Fibroblast of villous mesenchyme (primary cell): ENCODE data around the gene DDX6. TPM values are rescaled to one million over a fixed set of nuclear protein-coding genes. Genes with fewer than 3 reads are reported as not detected.
A peak's percentile ranks its signal among the peaks of the same experiment; 100 is the strongest.
"Not testable (repeated sequence)": the region's sequence is repeated elsewhere in the genome, so short reads cannot be mapped to it uniquely, and the experiment has no call there.

Experiments used
- DNase-seq: peaks from one replicate; pipeline ENCODE4 v3.0.0-alpha.2; 2010; ENCODE audit warnings: low read depth
- H3K4me3 ChIP-seq: 2 replicates; pipeline ENCODE4 v1.5.1; 2011; ENCODE audit warnings: low read depth, mild to moderate bottlenecking, low read length
- total RNA-seq: library from RNA; depleted of rRNA; stranded (reverse); fragments of >200 nt; gene quantifications from 2 replicates; pipeline ENCODE4 v1.2.3, GENCODE V29; 2012
- TF ChIP-seq, protein P1 (sequence below): IDR thresholded peaks from 2 replicates; pipeline ENCODE4 v1.5.1; 2012; ENCODE audit warnings: low read depth, mild to moderate bottlenecking, low read length; ENCODE audit not compliant: insufficient read depth

DDX6 gene, protein sequence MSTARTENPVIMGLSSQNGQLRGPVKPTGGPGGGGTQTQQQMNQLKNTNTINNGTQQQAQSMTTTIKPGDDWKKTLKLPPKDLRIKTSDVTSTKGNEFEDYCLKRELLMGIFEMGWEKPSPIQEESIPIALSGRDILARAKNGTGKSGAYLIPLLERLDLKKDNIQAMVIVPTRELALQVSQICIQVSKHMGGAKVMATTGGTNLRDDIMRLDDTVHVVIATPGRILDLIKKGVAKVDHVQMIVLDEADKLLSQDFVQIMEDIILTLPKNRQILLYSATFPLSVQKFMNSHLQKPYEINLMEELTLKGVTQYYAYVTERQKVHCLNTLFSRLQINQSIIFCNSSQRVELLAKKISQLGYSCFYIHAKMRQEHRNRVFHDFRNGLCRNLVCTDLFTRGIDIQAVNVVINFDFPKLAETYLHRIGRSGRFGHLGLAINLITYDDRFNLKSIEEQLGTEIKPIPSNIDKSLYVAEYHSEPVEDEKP
- 91.8 and 132 TPM in 2 replicates for total RNA-seq

DNA sequence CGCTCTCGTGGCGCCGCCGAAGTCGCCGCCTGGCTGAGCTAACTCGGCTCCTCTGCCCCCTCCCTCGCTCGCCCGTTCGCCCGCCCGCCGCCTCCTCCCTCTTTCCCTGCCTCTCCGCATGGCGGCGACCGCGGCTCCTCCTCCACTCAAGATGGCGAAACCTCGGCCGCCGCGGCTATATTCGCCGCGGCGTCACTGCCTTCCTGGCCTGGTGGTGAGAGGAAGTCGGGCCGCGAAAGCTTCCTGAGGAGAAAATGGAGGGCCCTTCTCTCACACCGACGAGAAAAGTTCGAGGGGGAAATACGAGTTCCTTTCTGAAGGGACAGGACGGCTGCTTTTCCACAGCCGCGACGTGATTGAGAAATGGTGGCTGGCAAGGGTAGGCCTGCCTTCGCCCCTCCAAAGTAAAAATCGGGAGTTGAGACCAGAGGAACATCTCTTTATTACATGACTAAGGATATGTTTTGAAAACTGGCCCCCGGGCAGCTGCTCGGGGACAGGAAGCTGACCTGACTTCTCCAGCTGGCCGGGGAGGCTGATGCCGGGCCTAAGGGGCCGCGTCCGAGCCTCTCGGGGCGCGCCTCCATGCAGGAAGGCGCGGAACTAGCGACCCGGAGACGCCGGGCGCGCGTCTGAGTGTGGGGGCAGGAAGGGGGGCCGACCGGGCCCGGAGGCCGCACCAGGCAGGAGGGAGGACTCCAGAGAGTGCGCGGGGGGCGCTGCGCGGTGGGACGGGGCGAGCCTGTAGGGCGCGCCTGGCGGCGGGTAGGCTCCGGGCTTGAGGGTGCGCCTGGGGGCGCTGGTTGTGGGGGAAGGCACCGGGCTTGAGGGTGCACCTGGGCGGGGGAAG lies at the start of gene DDX6:
Gene DDX6 (minus strand): TSS at position 54 of the 850 bp plus-strand sequence. CDS start 4,913 bp downstream, outside the sequence.
- TF ChIP-seq, protein P1, sequence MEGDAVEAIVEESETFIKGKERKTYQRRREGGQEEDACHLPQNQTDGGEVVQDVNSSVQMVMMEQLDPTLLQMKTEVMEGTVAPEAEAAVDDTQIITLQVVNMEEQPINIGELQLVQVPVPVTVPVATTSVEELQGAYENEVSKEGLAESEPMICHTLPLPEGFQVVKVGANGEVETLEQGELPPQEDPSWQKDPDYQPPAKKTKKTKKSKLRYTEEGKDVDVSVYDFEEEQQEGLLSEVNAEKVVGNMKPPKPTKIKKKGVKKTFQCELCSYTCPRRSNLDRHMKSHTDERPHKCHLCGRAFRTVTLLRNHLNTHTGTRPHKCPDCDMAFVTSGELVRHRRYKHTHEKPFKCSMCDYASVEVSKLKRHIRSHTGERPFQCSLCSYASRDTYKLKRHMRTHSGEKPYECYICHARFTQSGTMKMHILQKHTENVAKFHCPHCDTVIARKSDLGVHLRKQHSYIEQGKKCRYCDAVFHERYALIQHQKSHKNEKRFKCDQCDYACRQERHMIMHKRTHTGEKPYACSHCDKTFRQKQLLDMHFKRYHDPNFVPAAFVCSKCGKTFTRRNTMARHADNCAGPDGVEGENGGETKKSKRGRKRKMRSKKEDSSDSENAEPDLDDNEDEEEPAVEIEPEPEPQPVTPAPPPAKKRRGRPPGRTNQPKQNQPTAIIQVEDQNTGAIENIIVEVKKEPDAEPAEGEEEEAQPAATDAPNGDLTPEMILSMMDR: peak; percentile 28
- H3K4me3 ChIP-seq: peak within 1 kb of the TSS; percentile 93

DNA sequence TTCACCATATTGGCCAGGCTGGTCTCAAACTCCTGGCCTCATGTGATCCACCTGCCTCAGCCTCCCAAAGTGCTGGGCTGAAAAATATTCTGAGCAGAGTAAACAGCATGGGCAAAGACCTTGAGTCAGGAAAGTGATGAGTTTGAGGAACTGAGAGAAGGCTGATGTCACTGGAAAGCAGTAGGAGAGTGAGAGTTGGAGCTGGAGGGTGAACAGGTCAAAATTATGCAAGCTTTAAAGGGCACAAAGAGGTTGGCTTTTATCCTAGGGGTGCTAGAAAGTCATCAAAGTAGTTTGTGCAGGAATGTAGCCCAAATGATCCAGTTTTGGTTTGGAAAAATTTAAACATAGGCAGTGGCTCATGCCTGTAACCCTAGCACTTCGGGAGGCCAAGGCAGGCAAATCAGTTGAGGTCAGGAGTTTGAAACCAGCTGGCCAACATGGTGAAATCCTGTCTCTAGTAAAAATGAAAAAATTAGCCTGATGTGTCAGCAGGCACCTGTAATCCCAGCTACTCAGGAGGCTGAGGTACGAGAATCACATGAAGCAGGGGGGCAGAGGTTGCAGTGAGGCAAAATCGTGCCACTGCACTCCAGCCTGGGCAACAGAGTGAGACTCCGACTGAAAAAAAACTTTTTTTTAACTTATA lies 48.1 kb upstream of the DDX6 start:
- no peak overlapping the region for H3K4me3 ChIP-seq
- TF ChIP-seq, protein P1: no peak
- peak; percentile 33 for DNase-seq

More for the DNA sequence above, at the start of gene DDX6:
- DNase-seq: peak; percentile 90

DNA sequence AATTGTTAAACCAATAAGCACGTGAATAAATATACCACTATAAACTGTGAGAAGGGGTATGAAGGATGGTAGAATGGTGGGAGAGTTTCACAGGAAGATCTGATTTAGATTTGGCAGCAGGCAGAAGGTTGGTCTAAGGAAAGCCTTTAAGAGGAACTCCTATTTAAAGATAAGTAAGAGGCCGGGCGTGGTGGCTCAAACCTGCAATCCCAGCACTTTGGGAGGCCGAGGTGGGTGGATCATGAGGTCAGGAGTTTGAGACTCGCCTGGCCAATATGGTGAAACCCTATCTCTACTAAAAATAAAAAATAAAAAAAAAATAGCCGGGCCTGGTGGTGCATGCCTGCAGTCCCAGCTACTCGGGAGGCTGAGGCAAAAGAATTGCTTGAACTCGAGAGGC lies 46.9 kb upstream of the DDX6 start:
- TF ChIP-seq, protein P1: no peak
- no peak overlapping the region for H3K4me3 ChIP-seq

DNA sequence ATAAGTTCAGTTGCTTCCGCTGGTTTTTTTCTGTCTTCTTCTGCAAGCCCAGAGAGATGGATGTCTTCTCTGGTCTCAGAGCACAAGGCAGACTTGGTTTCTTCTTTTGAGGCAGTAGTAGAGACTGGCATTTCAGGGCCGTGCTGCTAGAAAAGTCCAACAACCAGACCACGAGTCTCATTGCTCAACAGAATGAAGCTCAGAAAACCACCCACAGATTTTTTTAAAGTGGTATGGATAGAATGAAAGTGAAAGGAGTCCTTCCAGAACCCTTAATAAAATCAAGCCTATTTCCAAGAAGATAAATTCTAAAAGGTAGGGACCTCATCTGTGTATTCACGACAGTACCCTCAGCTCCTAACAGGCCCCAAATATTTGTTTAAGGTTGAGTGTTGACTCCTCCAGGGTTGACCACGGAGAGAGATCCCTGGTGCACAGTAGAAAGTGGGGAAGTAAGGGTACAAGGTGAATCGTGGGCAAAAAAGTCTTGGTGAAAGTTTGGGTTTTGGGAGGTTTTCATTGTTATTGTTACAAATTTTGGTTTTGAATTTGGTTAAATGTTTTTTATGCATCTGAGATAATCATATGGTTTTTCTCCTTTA lies 43.6 kb upstream of the DDX6 start:
- H3K4me3 ChIP-seq: peak overlapping the region; percentile 23
- DNase-seq: peak; percentile 69

More for the DNA sequence above, 46.9 kb upstream of the DDX6 start:
- DNase-seq: no peak

DNA sequence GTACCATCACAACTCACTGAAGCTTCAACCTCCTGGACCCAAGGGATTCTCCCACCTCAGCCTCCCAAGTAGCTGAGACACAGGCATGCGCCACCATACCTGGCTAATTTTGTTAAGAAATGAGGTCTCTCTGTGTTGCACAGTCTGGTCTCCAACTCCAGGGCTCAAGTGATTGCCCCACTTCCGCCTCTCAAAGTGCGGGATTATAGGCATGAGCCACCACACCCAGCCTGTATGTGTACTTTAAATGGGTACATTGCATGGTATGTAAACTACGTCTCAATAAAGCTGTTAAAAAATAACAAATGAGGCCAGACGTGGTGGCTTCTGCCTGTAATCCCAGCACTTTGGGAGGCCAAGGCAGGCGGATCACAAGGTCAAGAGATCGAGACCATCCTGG lies 36.2 kb upstream of the DDX6 start:
- TF ChIP-seq, protein P1: no peak
- no peak overlapping the region for H3K4me3 ChIP-seq
- peak; percentile 36 for DNase-seq

More for the DNA sequence above, 43.6 kb upstream of the DDX6 start:
- TF ChIP-seq, protein P1: no peak

DNA sequence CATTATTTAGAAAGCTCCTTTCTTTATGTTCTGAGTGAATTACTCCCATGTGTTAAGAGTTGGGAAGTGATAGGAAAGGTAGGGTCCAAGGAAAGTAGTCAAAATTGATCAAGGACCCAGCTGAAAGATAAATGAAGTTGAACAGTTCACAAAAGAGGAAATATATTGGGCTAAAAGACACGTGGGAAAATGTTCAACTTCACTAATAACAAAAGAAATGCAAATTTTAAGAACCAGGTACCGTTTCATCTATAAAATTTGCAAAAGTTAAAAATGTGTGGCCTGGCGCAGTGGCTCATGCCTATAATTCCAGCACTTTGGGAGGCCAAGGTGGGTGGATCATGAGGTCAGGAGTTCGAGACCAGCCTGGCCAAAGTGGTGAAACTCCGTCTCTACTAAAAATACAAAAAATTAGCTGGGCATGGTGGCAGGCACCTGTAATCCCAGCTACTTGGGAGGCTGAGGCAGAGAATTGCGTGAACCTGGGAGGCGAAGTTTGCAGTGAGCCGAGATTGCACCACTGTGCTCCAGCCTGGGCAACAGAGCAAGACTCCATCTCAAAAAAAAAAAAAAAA lies 32.1 kb upstream of the DDX6 start:
- DNase-seq, H3K4me3 ChIP-seq: not testable (repeated sequence)
